ENCODE results near the gene LMNTD2. TPM values are rescaled to one million over a fixed set of nuclear protein-coding genes. Genes with fewer than 3 reads are reported as not detected.

LMNTD2 gene
- total RNA-seq, 1 donor from 2014 or later = 19.3 TPM

DNA sequence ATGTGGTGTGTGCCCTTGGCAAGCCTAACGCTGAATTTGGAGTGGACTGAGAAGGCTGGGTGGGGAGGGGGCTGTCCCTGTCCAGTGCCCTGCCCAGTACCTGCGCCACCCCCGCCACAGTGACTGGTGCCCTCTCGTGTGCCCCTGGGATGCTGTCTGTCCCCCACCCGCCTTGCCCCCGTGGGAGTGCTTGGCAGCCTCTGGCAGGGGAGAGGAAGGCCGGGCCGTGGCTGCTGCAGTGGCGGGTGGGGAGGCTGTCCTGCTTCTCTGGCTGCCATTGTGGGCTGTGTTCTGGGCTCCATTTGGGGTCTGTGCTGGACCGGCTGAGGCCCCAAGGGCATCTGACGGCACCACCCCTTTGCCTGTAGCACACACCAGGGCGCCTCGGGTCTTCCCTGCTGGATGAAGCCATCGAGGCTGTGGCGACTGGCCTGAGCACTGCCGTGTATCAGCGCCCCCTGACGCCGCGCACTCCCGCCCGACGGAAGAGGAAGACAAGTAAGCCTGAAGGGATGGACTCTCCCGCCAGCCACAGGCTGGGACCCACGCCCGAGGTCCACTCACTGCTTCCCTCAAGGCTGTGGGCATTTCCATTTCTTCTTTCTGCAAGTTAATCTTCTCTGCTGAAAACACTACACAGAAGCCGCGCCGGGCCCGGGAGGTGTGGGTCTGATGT lies 37.6 kb upstream of the LMNTD2 start:
- no peak overlapping the region for H3K27ac Mint-ChIP-seq
- H3K9me3 Mint-ChIP-seq (ENCODE audit: low read depth) = no peaks in the 10 kb centered on the region
- H3K27me3 Mint-ChIP-seq = no peaks in the 10 kb centered on the region
- H3K4me3 Mint-ChIP-seq (ENCODE audit: low read depth) = no peak overlapping the region
- TF ChIP-seq, protein P1, sequence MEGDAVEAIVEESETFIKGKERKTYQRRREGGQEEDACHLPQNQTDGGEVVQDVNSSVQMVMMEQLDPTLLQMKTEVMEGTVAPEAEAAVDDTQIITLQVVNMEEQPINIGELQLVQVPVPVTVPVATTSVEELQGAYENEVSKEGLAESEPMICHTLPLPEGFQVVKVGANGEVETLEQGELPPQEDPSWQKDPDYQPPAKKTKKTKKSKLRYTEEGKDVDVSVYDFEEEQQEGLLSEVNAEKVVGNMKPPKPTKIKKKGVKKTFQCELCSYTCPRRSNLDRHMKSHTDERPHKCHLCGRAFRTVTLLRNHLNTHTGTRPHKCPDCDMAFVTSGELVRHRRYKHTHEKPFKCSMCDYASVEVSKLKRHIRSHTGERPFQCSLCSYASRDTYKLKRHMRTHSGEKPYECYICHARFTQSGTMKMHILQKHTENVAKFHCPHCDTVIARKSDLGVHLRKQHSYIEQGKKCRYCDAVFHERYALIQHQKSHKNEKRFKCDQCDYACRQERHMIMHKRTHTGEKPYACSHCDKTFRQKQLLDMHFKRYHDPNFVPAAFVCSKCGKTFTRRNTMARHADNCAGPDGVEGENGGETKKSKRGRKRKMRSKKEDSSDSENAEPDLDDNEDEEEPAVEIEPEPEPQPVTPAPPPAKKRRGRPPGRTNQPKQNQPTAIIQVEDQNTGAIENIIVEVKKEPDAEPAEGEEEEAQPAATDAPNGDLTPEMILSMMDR (IDR thresholded peaks at IDR 0.05; ENCODE audit: unreplicated experiment) = no peak
- no peak for DNase-seq (ENCODE audit: low spot score, unreplicated experiment)
- peaks cover 13% of the 10 kb centered on the region for H3K36me3 Mint-ChIP-seq (ENCODE audit: insufficient read depth)
- no peaks in the 10 kb centered on the region for H3K4me1 Mint-ChIP-seq (ENCODE audit: low read depth)

DNA sequence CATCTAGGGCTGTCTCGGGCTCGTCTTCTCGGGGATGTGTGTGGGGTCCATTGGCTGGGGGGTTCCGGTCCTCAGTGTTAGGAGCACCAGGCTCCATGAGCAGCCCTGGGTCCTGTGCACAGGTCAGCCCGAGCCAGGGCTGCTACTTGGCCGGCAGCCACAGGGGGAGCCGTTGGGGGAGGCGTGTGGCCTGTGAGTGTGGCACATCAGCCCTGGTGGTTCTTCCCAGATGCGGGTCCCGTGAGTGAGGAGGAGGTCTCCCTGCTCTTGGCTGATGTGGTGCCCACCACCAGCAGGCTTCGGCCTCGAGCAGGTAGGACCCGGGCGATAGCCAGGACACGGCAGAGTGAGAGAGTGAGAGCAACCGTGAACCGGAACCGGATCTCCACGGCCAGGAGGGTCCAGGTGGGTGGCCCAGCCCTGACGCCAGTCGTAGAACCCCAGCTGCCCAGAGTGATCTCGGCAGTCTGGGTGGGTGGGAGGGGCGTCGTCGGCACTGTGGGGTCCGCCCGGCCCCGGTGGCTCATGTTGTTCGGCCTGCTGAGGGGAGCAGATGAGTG lies 36.7 kb upstream of the LMNTD2 start:
- H3K36me3 Mint-ChIP-seq (ENCODE audit: insufficient read depth) = peaks cover 16% of the 10 kb centered on the region
- H3K27ac Mint-ChIP-seq = peak overlapping the region; percentile 67

DNA sequence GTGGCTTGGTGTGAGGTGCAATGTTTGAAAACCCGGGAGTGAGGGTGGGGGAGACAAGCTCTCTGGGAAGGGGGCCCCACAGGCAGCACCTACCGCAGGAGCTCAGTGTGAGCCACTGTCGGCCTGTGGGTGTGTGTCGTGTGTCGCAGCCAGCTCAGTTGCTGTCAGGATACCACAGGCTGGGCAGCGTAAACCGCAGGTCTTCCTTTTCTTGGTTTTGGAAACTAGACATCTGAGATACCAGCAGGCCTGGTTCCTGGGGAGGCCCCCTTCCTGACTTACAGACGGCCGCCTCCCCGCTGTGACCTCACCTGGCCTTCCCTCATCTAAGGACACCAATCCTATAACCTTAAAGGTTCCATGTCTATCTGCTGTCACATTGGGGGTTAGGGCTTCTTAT lies 35.8 kb upstream of the LMNTD2 start:
- TF ChIP-seq, protein P1 (IDR thresholded peaks at IDR 0.05; ENCODE audit: unreplicated experiment) = no peak
- DNase-seq (ENCODE audit: low spot score, unreplicated experiment) = no peak
- no peaks in the 10 kb centered on the region for H3K9me3 Mint-ChIP-seq (ENCODE audit: low read depth)
- H3K27ac Mint-ChIP-seq = no peak overlapping the region
- no peak overlapping the region for H3K4me3 Mint-ChIP-seq (ENCODE audit: low read depth)
- H3K36me3 Mint-ChIP-seq (ENCODE audit: insufficient read depth) = peaks cover 17% of the 10 kb centered on the region
- no peaks in the 10 kb centered on the region for H3K27me3 Mint-ChIP-seq
- no peaks in the 10 kb centered on the region for H3K4me1 Mint-ChIP-seq (ENCODE audit: low read depth)

More for the DNA sequence above, 36.7 kb upstream of the LMNTD2 start:
- Mint-ChIP-seq H3K9me3 (ENCODE audit: low read depth) (no peaks in the 10 kb centered on the region), H3K27me3 (no peaks in the 10 kb centered on the region), H3K4me1 (ENCODE audit: low read depth) (no peaks in the 10 kb centered on the region), H3K4me3 (ENCODE audit: low read depth) (no peak overlapping the region)
- DNase-seq (ENCODE audit: low spot score, unreplicated experiment) = no peak
- TF ChIP-seq, protein P1 (IDR thresholded peaks at IDR 0.05; ENCODE audit: unreplicated experiment) = peak; percentile 32

DNA sequence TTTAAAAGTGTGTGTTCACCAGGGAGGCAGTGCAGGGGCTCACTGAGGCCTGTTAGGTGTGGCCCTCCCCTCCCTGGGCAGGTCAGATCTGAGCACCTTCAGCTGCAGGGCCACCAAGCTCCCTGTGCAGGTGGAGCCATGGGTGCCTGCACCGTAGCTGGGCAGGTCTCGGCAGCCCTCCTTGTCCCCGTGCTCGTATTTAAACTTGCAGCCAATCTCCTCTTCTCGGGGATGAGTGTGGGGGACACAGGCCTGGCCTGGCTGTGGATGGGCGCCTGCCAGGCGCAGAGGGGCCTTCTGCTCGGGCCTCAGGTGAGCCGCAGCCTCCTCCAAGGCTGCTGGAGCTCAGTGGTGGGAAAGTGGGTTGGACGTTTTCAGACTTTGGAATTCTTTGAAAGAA lies 34.9 kb upstream of the LMNTD2 start:
- no peaks in the 10 kb centered on the region for H3K27me3 Mint-ChIP-seq
- H3K4me1 Mint-ChIP-seq (ENCODE audit: low read depth) = no peaks in the 10 kb centered on the region
- H3K4me3 Mint-ChIP-seq (ENCODE audit: low read depth) = no peak overlapping the region
- no peak overlapping the region for H3K27ac Mint-ChIP-seq
- TF ChIP-seq, protein P1 (IDR thresholded peaks at IDR 0.05; ENCODE audit: unreplicated experiment) = no peak
- DNase-seq (ENCODE audit: low spot score, unreplicated experiment) = no peak
- H3K36me3 Mint-ChIP-seq (ENCODE audit: insufficient read depth) = peaks cover 19% of the 10 kb centered on the region
- H3K9me3 Mint-ChIP-seq (ENCODE audit: low read depth) = no peaks in the 10 kb centered on the region

DNA sequence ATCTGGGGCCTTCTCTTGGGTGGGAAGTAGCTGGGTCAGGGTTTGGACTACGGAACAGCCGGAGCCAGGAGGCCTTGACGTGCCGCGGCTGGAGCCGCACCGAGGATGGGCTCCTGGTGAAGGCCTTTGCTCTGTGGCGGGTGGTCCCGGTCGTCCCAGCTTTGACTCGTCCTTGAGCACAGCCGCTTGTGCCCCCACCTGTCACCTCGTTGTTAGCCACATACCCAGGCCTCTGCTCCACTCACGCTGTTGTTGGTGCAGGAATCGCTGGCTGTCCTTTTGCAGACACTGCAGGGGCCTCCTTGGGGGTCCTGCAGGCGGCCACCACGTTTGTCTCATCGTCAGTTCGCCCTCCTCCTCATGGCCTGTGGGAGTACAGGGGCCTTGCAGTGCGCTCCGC lies 32.8 kb upstream of the LMNTD2 start:
- H3K4me3 Mint-ChIP-seq (ENCODE audit: low read depth) = no peak overlapping the region
- H3K4me1 Mint-ChIP-seq (ENCODE audit: low read depth) = no peaks in the 10 kb centered on the region
- DNase-seq (ENCODE audit: low spot score, unreplicated experiment) = no peak
- no peaks in the 10 kb centered on the region for H3K27me3 Mint-ChIP-seq
- no peak overlapping the region for H3K27ac Mint-ChIP-seq
- no peaks in the 10 kb centered on the region for H3K9me3 Mint-ChIP-seq (ENCODE audit: low read depth)
- TF ChIP-seq, protein P1 (IDR thresholded peaks at IDR 0.05; ENCODE audit: unreplicated experiment) = no peak
- peaks cover 21% of the 10 kb centered on the region for H3K36me3 Mint-ChIP-seq (ENCODE audit: insufficient read depth)

Data from progenitor cell of endocrine pancreas (in vitro differentiated cells).